ENCODE results near the gene DNAH9.

The DNAH9 gene

GRCh38 chr17:11853321-11854151, 255.3 kb downstream of the DNAH9 start:
- DNase-seq: no peak

- no peak for DNase-seq
These were observed 257.0 kb downstream of the DNAH9 start for GRCh38 chr17:11855306-11855705.

GRCh38 chr17:11857006-11857405, 258.7 kb downstream of the DNAH9 start:
- no peak for DNase-seq

- no peak for DNase-seq
These were observed 271.6 kb downstream of the DNAH9 start for GRCh38 chr17:11869680-11870394.

GRCh38 chr17:11871773-11872172, 273.5 kb downstream of the DNAH9 start:
- DNase-seq: no peak

GRCh38 chr17:11874756-11875155, 276.5 kb downstream of the DNAH9 start:
- DNase-seq: no peak

GRCh38 chr17:11880714-11881113, 282.4 kb downstream of the DNAH9 start:
- peak; percentile 69 for DNase-seq

- DNase-seq: no peak
These were observed 284.4 kb downstream of the DNAH9 start for GRCh38 chr17:11882716-11883115.

GRCh38 chr17:11885051-11885450, 286.8 kb downstream of the DNAH9 start:
- no peak for DNase-seq

GRCh38 chr17:11889266-11889665, 291.0 kb downstream of the DNAH9 start:
- no peak for DNase-seq

- no peak for DNase-seq
These were observed 295.6 kb downstream of the DNAH9 start for GRCh38 chr17:11893862-11894261.

GRCh38 chr17:11896199-11896598, 297.9 kb downstream of the DNAH9 start:
- DNase-seq: no peak

- DNase-seq: peak; percentile 54
These were observed 300.4 kb downstream of the DNAH9 start for GRCh38 chr17:11898526-11899235.

- DNase-seq: peak; percentile 85
These were observed 301.3 kb downstream of the DNAH9 start for GRCh38 chr17:11899537-11899942.

- peak; percentile 10 for DNase-seq
These were observed 301.8 kb downstream of the DNAH9 start for GRCh38 chr17:11900041-11900476.

- no peak for DNase-seq
These were observed 302.4 kb downstream of the DNAH9 start for GRCh38 chr17:11900655-11901054.

GRCh38 chr17:11901931-11902330, 303.7 kb downstream of the DNAH9 start:
- DNase-seq: no peak

- no peak for DNase-seq
These were observed 310.5 kb downstream of the DNAH9 start for GRCh38 chr17:11908711-11909146.

- no peak for DNase-seq
These were observed 311.1 kb downstream of the DNAH9 start for GRCh38 chr17:11909348-11909747.

- DNase-seq: no peak
These were observed 317.8 kb downstream of the DNAH9 start for GRCh38 chr17:11916091-11916490.

GRCh38 chr17:11917415-11917814, 319.1 kb downstream of the DNAH9 start:
- no peak for DNase-seq

GRCh38 chr17:11921296-11921695, 323.0 kb downstream of the DNAH9 start:
- no peak for DNase-seq

GRCh38 chr17:11922638-11923037, 324.4 kb downstream of the DNAH9 start:
- DNase-seq: no peak

Measured in eye (tissue), 1 donor.